Stomach smooth muscle (tissue), 2 donors: ENCODE data around the gene DGKQ.
A peak's percentile ranks its signal among the peaks of the same experiment; 100 is the strongest.
"Not testable (repeated sequence)": the region's sequence is repeated elsewhere in the genome, so short reads cannot be mapped to it uniquely, and the experiment has no call there.

Source experiments
- H3K27ac ChIP-seq: one replicate; pipeline ENCODE4 v1.7.0; 2013; ENCODE audit warnings: mild to moderate bottlenecking, low read length, inconsistent platforms
- H3K27me3 ChIP-seq, 2 donors: one replicate each; pipeline ENCODE4 v1.7.0; 2013; ENCODE audit warnings: low read length in 2 of 2; ENCODE audit not compliant: insufficient read depth in 2 of 2, control insufficient read depth in 1 of 2
- H3K36me3 ChIP-seq, 2 donors: one replicate each; pipeline ENCODE4 v1.7.0; 2013; ENCODE audit warnings: low read length in 2 of 2; ENCODE audit not compliant: control insufficient read depth in 2 of 2, insufficient read depth in 2 of 2
- H3K4me1 ChIP-seq: one replicate; pipeline ENCODE4 v1.7.0; 2013; ENCODE audit warnings: low read length; ENCODE audit not compliant: control insufficient read depth, insufficient read depth
- H3K4me3 ChIP-seq, 2 donors: one replicate each; pipeline ENCODE4 v1.7.0; 2013; ENCODE audit warnings: low read length in 2 of 2
- H3K9ac ChIP-seq, 2 donors: one replicate each; pipeline ENCODE4 v1.7.0; 2013; ENCODE audit warnings: low read length in 2 of 2, mild to moderate bottlenecking in 1 of 2
- H3K9me3 ChIP-seq, 2 donors: one replicate each; pipeline ENCODE4 v1.7.0; 2013; ENCODE audit warnings: low read length in 2 of 2; ENCODE audit not compliant: control insufficient read depth in 2 of 2
- donor health status: healthy.
- donor health status: Pancreatic carcinoma.

DGKQ gene

DNA sequence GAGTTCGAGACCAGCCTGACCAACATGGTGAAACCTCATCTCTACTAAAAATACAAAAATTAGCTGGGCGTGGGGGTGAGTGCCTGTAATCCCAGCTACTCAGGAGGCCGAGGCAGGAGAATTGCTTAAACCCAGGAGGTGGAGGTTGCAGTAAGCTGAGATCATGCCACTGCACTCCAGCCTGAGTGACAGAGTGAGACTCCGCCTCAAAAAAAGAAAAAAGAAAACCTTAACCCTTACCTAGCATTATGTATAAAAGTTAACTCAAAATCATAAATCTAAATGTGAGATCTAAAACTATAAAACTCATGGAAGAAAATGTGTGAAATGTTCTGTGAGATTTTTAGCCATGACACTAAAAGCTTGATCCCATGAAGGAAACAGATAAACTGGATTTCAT, 33.9 kb downstream of the DGKQ start:
- not testable (repeated sequence) for H3K27ac ChIP-seq, H3K4me3 ChIP-seq, H3K9me3 ChIP-seq, H3K36me3 ChIP-seq, H3K4me1 ChIP-seq, H3K27me3 ChIP-seq, H3K9ac ChIP-seq

DNA sequence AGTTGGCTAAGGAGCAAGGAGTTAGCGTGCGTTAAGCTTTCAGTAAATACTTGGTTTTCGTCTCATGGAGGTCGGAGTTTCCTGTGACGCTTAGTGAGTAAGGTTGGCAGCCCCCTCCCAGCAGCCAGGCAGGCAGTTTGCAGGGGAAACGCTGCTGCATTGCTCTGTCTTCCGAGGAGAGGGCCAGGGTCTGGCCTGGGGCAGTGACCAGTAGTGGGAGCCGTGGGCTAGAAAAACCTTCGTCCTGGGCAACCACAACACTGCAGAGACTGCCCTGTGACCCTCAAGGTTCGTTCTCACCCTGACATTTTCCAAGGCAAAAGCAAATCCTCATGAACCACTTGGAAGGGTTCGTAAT, 40.7 kb downstream of the DGKQ start:
- no peaks in the 10 kb centered on the region for H3K36me3 ChIP-seq
- H3K27ac ChIP-seq: peak overlapping the region; percentile 77
- H3K27me3 ChIP-seq: no peaks in the 10 kb centered on the region
- H3K9me3 ChIP-seq: no peaks in the 10 kb centered on the region
- H3K4me1 ChIP-seq: peaks cover 24% of the 10 kb centered on the region
- H3K4me3 ChIP-seq: peak overlapping the region; percentile 98 to 100
- H3K9ac ChIP-seq: peak overlapping the region; percentile 93

DNA sequence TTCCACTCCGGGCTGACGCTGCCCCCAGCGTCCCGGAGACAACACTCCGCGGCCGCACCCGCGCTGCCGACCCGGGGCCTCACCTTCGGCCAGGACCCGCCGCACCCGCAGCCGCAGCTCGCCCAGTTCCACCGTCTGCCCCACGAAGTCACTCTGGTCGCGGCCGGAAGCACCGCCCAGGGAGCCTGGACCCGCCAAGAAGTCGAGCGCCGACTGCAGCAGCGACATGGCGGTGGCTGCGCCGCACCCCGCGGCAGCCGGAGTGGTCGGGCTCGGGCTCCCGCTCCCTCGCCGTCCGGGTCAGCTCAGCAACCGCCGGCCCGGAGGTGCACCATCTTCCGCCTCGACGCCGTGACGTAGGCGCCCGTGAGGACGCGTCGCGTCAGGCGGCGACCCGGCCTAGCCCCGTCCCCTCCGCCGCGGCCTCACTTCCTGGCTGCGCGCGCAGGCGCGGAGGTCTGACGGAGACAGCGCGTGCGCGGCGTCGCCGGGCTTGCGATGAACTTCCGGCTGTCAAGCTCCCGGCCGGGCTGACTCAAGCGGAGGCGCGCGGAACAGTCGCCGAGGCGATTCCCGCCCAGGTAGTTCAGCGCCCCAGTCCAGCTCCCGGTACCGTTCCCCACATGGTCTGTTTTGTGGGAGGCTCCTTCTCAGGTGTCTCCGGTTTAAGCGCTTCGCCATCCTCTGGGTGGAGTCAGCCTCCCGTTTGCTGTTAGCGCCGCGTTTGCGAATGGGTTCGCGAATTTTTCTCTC, 41.2 kb downstream of the DGKQ start, which contains the start of the genes GAK and TMEM175:
Gene GAK, minus strand, starts transcription at position 357 of the 753 bp plus-strand sequence. Its CDS starts 129 bp downstream, at position 228.
Gene TMEM175, plus strand, starts transcription at position 501 of the 753 bp plus-strand sequence. CDS start 15,280 bp downstream, outside the sequence.
- H3K9me3 ChIP-seq: no peaks in the 10 kb centered on the region
- H3K4me1 ChIP-seq: peaks cover 24% of the 10 kb centered on the region
- H3K4me3 ChIP-seq: peak within 1 kb of the TSS; percentile 98 to 100
- H3K27me3 ChIP-seq: no peaks in the 10 kb centered on the region
- H3K36me3 ChIP-seq: no peaks in the 10 kb centered on the region
- H3K27ac ChIP-seq: peak within 1 kb of the TSS; percentile 77
- H3K9ac ChIP-seq: peak within 1 kb of the TSS; percentile 93

DNA sequence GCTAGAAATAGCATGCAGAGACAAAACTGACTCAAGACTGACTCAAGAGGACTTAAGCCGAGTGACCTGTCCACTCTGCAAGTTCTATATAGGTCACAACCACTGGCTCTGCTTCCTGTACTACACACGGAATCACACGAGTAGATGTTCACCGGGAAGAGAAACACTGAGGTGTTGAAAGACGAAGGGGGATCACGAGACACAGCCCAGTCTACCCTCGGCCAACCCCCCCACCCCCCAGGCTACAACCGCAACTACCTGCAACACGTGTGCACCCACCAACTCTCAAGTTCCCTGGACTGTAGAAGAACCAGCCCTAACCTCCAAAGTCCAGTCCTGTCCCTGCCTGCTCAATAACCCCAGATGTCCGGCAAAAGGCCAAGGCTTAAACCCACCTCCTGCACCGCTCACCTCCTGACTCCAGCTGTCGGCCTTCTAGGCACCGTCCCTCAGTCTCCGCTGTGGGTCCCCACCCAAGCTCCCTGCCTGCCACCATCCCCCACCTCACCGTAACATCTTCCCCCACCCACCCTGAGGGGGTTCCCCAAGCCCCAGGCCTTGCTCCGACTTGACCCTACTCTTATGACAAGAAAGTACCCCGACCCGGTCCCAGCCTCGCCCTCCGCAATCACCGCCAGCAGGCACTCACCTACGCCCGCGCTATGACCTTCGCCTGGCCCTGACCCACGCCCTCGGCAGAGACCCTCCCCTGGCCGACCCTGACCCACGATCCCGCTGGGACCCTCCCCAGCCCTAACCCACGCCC, 42.0 kb downstream of the DGKQ start:
- no peaks in the 10 kb centered on the region for H3K27me3 ChIP-seq
- H3K4me1 ChIP-seq: peaks cover 24% of the 10 kb centered on the region

DNA sequence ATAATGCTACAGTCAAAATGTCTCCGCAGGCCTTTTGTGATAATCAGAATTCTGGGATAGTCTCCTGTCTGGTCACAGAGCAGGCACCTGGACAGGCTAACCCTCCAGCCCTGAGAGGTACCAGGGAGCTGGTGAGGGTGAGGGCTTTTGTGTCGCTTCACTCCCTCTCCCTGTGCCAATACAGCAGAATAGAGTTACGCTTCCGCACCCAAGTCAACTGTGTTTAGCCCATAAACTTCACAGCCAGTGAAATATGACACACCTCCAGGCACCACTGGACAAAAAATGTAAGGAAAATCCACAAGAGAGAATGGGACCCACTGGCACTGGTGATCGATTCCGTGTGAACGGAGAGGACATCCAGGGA, 42.6 kb downstream of the DGKQ start:
- H3K36me3 ChIP-seq: no peaks in the 10 kb centered on the region
- H3K9ac ChIP-seq: peak overlapping the region; percentile 90 to 91
- no peaks in the 10 kb centered on the region for H3K9me3 ChIP-seq
- peaks cover 28% of the 10 kb centered on the region for H3K4me1 ChIP-seq
- H3K4me3 ChIP-seq: peak overlapping the region; percentile 98 to 100
- H3K27ac ChIP-seq: no peak overlapping the region
- H3K27me3 ChIP-seq: no peaks in the 10 kb centered on the region

More for the DNA sequence above, 42.0 kb downstream of the DGKQ start:
- H3K27ac ChIP-seq: peak overlapping the region; percentile 77
- peak overlapping the region; percentile 90 to 91 for H3K9ac ChIP-seq
- peak overlapping the region; percentile 98 to 100 for H3K4me3 ChIP-seq
- no peaks in the 10 kb centered on the region for H3K9me3 ChIP-seq
- H3K36me3 ChIP-seq: no peaks in the 10 kb centered on the region

DNA sequence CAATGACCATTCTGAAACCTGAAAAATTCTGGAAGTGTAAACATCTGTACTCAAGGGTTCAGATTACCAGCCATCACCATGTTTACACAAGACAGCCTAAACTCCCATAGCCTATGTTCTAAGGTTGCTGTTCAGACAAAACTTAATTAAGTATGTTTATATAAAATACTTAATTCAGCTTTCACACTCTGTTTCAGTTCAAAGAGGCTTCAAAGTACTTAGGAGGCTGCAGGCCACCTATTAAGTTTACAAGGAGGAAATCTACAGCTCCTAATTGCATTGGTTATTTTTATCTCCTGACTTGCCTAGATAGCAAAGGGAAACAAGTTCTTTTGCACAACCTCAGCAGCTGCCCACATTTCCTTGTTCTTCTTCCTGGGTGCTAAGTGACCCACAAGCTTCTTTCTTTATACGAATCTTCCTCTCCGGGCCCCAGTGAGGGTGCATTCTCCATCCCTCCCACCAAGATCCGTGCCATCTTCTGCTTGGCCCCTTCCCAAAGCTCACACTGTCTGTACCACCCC, 43.3 kb downstream of the DGKQ start:
- peaks cover 30% of the 10 kb centered on the region for H3K4me1 ChIP-seq
- H3K27me3 ChIP-seq: no peaks in the 10 kb centered on the region
- no peak overlapping the region for H3K4me3 ChIP-seq

DNA sequence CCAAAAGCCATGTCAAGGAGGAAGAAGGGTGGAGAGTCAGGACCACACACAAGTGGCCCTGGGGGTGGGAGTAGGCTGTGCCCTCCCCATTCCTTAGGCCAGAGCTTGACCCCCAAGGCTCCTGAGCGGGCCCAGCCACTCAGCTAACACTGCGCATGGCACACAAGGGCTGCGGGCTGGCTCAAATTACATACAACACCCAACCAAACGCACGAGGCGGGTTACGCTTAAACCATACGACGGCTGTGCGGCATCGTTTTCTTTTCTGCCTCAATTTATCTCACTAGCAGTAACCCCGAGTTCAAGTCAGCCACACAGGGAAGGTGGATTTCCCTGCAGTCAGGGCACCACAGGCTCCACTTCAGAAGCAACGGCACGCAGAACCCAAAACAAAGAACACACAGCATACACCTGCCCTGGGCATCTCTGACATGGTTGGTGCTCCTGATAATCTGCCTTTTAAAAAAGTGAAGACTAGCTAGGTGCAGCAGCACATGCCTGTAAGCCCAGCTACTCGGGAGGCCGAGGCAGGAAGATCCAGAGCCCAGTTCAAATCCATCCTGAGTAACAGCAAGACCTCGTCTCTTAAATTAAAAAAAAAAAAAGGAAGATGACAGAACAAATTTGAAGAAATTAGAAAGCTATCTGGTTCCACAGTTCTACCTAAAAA, 44.1 kb downstream of the DGKQ start:
- peaks cover 0 to 2% of the 10 kb centered on the region in 2 donors for H3K36me3 ChIP-seq
- H3K9ac ChIP-seq: no peak overlapping the region
- peaks cover 30% of the 10 kb centered on the region for H3K4me1 ChIP-seq
- no peaks in the 10 kb centered on the region for H3K9me3 ChIP-seq
- H3K27me3 ChIP-seq: no peaks in the 10 kb centered on the region
- H3K27ac ChIP-seq: no peak overlapping the region
- H3K4me3 ChIP-seq: no peak overlapping the region

More for the DNA sequence above, 43.3 kb downstream of the DGKQ start:
- Histone ChIP-seq H3K27ac (no peak overlapping the region), H3K36me3 (peaks cover 0 to 1% of the 10 kb centered on the region in 2 donors), H3K9me3 (no peaks in the 10 kb centered on the region), H3K9ac (no peak overlapping the region)

DNA sequence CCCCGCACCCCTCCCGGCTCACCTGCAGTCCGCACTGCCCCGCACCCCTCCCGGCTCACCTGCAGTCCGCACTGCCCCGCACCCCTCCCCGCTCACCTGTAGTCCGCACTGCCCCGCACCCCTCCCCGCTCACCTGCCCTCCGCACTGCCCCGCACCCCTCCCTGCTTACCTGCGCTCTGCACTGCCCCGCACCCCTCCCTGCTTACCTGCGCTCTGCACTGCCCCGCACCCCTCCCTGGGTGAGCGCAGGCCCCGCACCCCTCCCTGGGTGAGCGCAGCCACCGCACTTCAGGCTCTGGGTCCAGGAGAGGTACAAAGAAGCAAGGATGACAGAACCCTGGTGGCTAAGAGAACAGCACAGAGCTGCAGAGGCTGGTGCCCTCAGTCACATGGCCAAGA, 45.8 kb downstream of the DGKQ start:
- H3K9ac ChIP-seq, H3K9me3 ChIP-seq, H3K36me3 ChIP-seq, H3K27ac ChIP-seq, H3K4me3 ChIP-seq, H3K27me3 ChIP-seq: not testable (repeated sequence)
- peaks cover 20% of the 10 kb centered on the region for H3K4me1 ChIP-seq

DNA sequence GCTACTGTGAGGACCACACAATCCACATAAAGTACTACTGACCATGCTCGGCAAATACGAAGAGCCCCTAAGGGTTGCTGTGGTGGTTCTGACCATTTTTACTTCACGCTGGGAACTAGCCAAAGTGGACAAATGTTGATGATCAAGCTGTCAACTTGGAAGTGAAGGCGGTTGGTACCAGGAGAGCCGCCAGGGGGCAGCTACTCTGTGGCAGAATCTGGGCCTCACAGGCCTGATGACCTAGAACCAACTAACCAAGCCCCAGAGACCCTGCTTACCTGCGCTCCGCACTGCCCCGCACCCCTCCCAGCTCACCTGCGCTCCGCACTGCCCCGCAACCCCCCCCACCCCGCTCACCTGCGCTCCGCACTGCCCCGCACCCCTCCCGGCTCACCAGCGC, 46.8 kb downstream of the DGKQ start:
- no peak overlapping the region for H3K9ac ChIP-seq
- H3K27ac ChIP-seq: no peak overlapping the region
- H3K9me3 ChIP-seq: no peaks in the 10 kb centered on the region
- no peaks in the 10 kb centered on the region for H3K27me3 ChIP-seq
- H3K36me3 ChIP-seq: peaks cover 3 to 4% of the 10 kb centered on the region in 2 donors
- peaks cover 19% of the 10 kb centered on the region for H3K4me1 ChIP-seq
- H3K4me3 ChIP-seq: no peak overlapping the region

DNA sequence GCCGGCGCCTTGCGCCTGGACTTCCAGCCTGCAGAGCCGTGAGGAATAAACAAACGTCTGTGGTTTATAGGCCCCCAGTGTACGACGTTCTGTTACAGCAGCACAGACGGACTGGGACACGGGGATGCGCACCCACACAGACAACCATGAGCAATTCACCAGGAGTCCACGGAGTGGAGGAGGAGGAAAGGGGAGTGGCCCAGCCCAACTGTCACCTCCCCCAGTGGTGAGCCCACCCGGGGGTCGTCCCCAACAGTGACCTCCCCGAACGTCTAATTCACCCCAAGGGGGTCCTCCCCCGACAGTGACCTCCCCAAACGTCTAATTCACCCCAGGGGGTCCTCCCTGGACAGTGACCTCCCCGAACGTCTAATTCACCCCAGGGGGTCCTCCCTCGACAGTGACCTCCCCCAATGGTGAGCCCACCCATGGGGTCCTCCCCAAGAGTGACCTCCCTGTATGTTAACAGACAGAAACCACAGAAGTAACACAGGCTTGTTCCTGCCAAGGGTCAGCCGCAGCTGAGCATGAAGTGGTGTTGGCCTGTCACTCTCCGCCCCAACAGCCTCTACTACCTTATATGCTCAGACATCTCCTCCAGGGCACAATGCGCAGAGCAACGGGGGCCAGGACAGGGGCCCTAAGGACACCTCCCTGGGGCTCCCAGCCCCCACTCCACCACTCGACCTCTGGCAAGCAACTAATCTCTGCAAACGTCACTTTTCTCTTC, 47.4 kb downstream of the DGKQ start:
- Histone ChIP-seq H3K9me3 (no peaks in the 10 kb centered on the region), H3K4me1 (peaks cover 13% of the 10 kb centered on the region), H3K27ac (no peak overlapping the region), H3K36me3 (peaks cover 3 to 4% of the 10 kb centered on the region in 2 donors), H3K27me3 (no peaks in the 10 kb centered on the region), H3K4me3 (no peak overlapping the region), H3K9ac (no peak overlapping the region)
